ENCODE results near the gene SAMD4B.

- TF ChIP-seq, protein P1, sequence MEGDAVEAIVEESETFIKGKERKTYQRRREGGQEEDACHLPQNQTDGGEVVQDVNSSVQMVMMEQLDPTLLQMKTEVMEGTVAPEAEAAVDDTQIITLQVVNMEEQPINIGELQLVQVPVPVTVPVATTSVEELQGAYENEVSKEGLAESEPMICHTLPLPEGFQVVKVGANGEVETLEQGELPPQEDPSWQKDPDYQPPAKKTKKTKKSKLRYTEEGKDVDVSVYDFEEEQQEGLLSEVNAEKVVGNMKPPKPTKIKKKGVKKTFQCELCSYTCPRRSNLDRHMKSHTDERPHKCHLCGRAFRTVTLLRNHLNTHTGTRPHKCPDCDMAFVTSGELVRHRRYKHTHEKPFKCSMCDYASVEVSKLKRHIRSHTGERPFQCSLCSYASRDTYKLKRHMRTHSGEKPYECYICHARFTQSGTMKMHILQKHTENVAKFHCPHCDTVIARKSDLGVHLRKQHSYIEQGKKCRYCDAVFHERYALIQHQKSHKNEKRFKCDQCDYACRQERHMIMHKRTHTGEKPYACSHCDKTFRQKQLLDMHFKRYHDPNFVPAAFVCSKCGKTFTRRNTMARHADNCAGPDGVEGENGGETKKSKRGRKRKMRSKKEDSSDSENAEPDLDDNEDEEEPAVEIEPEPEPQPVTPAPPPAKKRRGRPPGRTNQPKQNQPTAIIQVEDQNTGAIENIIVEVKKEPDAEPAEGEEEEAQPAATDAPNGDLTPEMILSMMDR (IDR thresholded peaks at IDR 0.05), result no peak
- peak in 2 of 4 donors; percentile 5 to 36 for TF ChIP-seq POLR2A (IDR thresholded peaks at IDR 0.05)
Measured at GRCh38 chr19:39430675-39431593, 88.7 kb downstream of the SAMD4B start.
